ENCODE measurements around the gene CACNA1C.

GRCh38 chr12:2309647-2310046, 256.9 kb downstream of the CACNA1C start:
- no peak for TF ChIP-seq POLR2A (IDR thresholded peaks at IDR 0.05)
- TF ChIP-seq CTCF (IDR thresholded peaks at IDR 0.05), result no peak
